Panc1 (cell line): Measurements from ENCODE around the gene ASCC1.

Experiments used
- CTCF ChIP-seq: fragments of 450-650 bp; IDR thresholded peaks from 2 replicates; pipeline ENCODE4 v1.5.1; 2017; ENCODE audit warnings: mild to moderate bottlenecking
- POLR2AphosphoS5 ChIP-seq: IDR thresholded peaks from 2 replicates; pipeline ENCODE4 v1.6.1; 2012; ENCODE audit warnings: mild to moderate bottlenecking, low read depth, low read length, moderate library complexity
- REST ChIP-seq, 2 experiments: IDR thresholded peaks; 2 replicates each; pipeline ENCODE4 v1.6.1; 2011 to 2012; ENCODE audit warnings: low read depth in 2 of 2, control low read depth in 1 of 2, low read length in 1 of 2, mild to moderate bottlenecking in 1 of 2, moderate library complexity in 1 of 2; ENCODE audit not compliant: insufficient read depth in 1 of 2

- TF ChIP-seq POLR2AphosphoS5 (no peak), CTCF (no peak), REST (IDR thresholded peaks at IDR 0.05; ENCODE audit: insufficient read depth in 1 of 2, low read depth in 2 of 2, low read length in 1 of 2) (no peak)
These were observed 134.9 kb downstream of the ASCC1 start for GRCh38 chr10:72081210-72081609.
